Measurements from ENCODE around the gene NKX6-1.

The NKX6-1 gene

DNA sequence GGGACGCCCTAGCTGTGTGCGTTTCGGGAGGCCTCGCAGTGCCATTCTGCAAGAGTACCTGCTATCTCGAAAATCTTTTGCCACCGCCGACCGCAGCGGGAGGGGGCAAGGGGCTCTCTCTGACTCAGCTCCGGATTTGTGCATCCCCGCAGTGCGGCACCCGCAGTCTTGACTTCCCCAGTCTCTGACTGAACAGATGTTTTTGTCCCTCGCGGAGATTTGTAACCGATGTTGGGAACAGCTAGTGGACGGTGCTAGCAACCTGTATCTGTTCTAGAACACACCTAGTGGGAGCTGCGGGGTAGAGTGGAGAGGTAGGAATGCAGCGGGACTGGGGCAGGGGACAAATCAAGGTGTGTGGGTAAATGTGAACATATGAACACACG, 17.2 kb downstream of the NKX6-1 start:
- TF ChIP-seq JUND (IDR thresholded peaks at IDR 0.05; ENCODE audit: low read depth) = no peak
- no peak for DNase-seq (ENCODE audit: low read depth in 1 of 2, low spot score in 1 of 2)
- in situ Hi-C loops (cut with HindIII; ENCODE audit: low pct_unique_long_range_greater_than_20kb, low sequenced_read_pairs) = no loop called here

DNA sequence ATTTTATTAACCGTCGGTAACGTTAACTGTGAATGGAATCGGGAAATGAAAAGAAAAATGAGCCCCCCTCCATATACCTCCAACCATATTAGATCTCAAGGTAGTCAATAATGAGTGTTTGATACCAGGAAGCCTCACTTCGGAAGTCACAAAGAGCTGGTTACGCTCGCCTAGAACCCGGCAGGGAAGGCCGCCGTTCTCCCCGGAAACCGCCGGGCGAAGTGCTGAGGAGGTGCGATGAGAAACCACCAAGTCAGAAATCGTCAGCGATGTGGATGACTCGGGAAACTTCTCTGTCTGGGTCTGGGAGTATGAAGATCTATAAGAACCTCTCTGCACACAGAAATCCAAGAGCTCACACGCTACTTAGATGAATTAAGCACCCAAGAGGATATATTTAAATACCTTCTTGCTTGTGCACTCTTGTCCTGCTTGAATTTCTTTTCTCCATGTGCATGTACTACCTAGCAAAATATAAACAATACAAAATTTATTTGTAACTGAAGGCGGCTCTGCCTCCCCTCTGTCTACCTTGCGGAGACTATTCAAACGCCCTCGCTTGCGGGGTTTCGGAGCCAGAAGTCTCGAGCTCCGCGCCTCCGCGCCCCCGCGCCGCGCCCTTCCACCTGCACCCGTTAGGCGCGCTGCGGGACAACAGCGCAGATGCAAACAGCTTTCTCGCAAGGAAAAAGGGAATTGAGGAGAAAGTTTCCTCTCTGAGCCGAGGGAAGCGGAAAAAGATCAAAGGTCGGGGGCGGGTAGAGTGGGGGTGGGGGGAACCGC, 17.8 kb downstream of the NKX6-1 start:
- no peak for DNase-seq (ENCODE audit: low read depth in 1 of 2, low spot score in 1 of 2)
- no peak for TF ChIP-seq JUND (IDR thresholded peaks at IDR 0.05; ENCODE audit: low read depth)
- in situ Hi-C loops (cut with HindIII; ENCODE audit: low pct_unique_long_range_greater_than_20kb, low sequenced_read_pairs) = no loop called here

DNA sequence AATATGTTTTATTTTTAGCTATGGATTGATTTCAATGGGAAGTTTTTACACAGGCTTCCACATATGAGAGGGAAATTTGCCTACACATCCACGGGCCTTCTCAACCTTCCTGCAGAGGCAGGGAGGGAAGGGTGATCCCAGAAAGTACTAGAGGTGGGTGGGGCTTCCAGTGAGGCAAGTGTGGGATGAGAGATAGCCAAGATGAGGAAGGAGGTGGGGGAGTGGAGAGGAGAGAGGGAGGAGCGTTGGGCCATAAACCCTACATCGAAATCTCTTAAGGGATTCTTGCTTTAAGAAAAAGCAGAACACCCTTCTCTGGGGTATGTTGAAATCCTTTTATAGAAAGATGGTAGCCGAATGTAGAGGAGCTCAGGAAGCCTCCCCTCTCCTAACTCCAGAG, 19.0 kb downstream of the NKX6-1 start:
- DNase-seq (ENCODE audit: low read depth in 1 of 2, low spot score in 1 of 2) = no peak
- in situ Hi-C loops (cut with HindIII; ENCODE audit: low pct_unique_long_range_greater_than_20kb, low sequenced_read_pairs) = no loop called here
- no peak for TF ChIP-seq JUND (IDR thresholded peaks at IDR 0.05; ENCODE audit: low read depth)

DNA sequence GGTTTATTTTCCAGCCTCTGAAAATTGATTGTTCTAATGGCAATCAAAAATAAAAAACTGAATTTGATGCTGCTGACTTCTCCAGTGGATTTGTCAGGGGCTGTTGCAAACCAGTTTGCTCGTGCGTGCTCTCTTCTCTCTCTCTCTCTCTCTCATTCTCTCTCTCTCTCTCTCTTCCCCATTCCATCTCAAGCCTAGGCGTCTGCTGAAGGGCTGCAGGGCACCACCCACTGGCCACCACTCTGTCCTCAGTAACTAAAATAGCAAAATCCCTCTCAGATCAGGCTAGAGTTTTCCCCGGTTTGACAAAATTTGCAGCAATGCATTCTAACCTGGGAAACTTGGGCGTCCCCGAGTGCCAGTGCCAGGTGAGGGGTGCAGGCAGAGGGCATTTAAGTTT, 19.4 kb downstream of the NKX6-1 start:
- DNase-seq (ENCODE audit: low read depth in 1 of 2, low spot score in 1 of 2) = peak in 1 of 2 experiments; percentile 16
- TF ChIP-seq JUND (IDR thresholded peaks at IDR 0.05; ENCODE audit: low read depth) = no peak
- in situ Hi-C loops (cut with HindIII; ENCODE audit: low pct_unique_long_range_greater_than_20kb, low sequenced_read_pairs) = no loop called here

DNA sequence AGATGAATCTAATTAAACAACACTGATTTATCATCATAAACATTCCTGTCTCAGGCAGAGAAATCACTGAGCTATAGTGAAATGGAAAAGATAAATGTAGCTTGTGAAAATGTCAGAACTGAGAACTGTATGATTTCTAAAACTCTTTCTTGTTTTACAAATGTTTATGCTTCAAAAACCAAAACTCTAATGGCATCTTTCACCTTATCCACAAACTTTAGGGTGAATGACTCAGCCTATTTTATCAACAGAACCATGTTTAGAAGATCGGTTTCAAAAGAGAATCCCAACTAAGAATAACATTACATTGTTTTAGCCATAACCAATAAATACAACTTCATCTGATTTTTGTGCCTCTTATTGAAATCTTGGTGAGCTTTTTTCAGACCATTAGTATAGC, 21.4 kb downstream of the NKX6-1 start:
- in situ Hi-C loops (cut with HindIII; ENCODE audit: low pct_unique_long_range_greater_than_20kb, low sequenced_read_pairs) = no loop called here
- no peak for DNase-seq (ENCODE audit: low read depth in 1 of 2, low spot score in 1 of 2)
- no peak for TF ChIP-seq JUND (IDR thresholded peaks at IDR 0.05; ENCODE audit: low read depth)

DNA sequence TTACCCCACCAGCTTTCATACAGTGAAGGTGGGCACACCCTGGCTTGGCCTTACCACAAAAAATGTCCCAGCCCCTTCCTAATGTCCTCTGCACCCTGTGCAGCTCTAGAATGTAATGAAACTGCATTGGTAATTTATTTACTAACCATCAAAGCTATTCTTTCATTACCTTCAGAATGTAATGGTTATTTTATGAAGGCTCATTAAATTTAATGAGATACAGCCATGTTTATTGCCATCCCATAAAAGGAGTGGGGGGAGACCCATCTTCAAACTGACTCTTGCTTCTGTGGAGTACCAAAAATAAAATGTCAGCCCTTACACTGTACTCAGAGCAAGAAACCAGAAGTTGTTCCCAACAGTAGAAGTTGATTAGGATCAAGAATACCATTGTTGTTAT, 25.0 kb downstream of the NKX6-1 start:
- TF ChIP-seq JUND (IDR thresholded peaks at IDR 0.05; ENCODE audit: low read depth) = no peak
- in situ Hi-C loops (cut with HindIII; ENCODE audit: low pct_unique_long_range_greater_than_20kb, low sequenced_read_pairs) = no loop called here
- DNase-seq (ENCODE audit: low read depth in 1 of 2, low spot score in 1 of 2) = no peak

DNA sequence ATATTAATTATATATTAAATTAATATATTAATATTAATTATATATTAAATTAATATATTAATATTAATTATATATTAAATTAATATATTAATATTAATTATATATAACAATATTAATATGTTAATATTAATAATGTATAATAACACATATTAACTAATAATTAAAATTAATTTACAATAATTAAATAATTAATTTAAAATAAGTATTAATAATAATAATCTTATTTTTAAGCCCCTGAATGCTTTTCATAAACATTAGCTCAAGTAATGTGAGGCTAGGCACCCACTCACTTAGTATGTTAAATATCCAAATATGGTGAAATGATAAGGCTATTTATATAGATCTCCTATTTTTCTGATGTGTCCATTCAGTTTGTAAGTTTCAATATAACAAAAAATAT, 26.9 kb downstream of the NKX6-1 start:
- no peak for DNase-seq (ENCODE audit: low read depth in 1 of 2, low spot score in 1 of 2)
- in situ Hi-C loops (cut with HindIII; ENCODE audit: low pct_unique_long_range_greater_than_20kb, low sequenced_read_pairs) = no loop called here

DNA sequence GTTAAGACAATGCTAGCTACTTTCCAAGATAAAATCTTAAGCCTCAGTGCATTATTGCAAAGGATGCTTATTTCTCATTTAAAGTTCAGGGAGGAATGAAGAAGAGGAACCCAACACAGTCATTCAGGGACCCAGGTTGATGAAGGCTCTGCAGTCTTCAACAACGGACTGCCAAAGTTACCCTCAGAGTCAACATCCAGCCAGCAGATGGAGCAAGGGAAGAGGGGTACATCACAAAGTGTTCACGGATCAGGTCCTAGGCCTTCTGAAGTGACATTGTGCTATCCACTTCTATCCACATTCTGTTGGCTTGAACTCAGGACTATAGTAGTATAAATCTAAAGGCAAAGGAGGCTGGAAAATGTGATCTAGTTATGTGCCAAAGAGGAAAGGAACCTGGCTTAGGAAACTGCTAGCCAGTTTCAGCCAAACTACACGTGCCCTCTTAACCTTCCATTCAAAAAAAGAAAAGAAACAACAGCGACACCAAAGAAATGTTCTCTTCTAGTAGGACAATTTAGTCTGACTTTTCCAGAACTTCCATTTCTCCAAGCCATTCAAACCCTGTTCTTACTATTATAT, 28.8 kb downstream of the NKX6-1 start:
- in situ Hi-C loops (cut with HindIII; ENCODE audit: low pct_unique_long_range_greater_than_20kb, low sequenced_read_pairs) = no loop called here
- peak in 1 of 2 experiments; percentile 32 for DNase-seq (ENCODE audit: low read depth in 1 of 2, low spot score in 1 of 2)
- no peak for TF ChIP-seq JUND (IDR thresholded peaks at IDR 0.05; ENCODE audit: low read depth)

More for the DNA sequence above, 26.9 kb downstream of the NKX6-1 start:
- TF ChIP-seq JUND (IDR thresholded peaks at IDR 0.05; ENCODE audit: low read depth) = no peak

DNA sequence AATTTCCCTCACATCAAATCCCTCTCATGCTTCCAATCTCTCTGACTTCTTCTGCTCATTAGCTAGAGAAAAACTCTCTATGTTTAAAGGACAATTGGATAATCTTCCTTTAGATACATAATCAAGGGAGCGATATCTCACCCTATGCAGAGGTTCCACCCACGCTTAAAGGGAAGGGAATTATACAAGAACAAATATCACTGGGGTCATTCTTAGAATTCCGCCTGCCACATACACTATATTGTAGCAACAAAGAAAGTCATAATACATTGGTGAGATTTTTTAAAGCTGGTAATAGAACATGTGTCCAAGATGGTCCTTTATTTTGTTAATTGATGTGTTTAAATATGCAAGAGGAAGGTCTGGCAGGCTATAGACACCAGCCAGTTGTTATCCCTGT, 31.5 kb downstream of the NKX6-1 start:
- in situ Hi-C loops (cut with HindIII; ENCODE audit: low pct_unique_long_range_greater_than_20kb, low sequenced_read_pairs) = no loop called here
- TF ChIP-seq JUND (IDR thresholded peaks at IDR 0.05; ENCODE audit: low read depth) = no peak
- DNase-seq (ENCODE audit: low read depth in 1 of 2, low spot score in 1 of 2) = no peak

DNA sequence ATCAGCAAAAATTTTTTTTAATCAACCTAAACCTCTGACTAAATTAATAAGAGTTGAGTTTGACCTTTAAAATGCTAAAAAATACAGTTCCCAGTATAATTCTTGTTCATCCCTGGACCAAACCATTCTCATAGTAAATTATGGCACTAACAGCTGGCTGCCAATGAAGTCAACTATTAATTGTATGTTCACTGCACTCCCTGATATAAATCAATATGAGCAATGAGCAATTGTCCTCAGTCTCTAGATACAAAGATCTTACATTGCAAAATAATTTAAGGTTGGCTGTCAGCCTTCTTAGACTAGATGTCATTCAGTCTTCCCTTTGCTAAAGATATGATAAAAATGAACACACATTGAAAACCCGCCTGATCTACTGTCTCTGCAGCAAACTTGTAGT, 39.3 kb downstream of the NKX6-1 start:
- DNase-seq (ENCODE audit: low read depth in 1 of 2, low spot score in 1 of 2) = no peak
- no peak for TF ChIP-seq JUND (IDR thresholded peaks at IDR 0.05; ENCODE audit: low read depth)
- in situ Hi-C loops (cut with HindIII; ENCODE audit: low pct_unique_long_range_greater_than_20kb, low sequenced_read_pairs) = no loop called here

DNA sequence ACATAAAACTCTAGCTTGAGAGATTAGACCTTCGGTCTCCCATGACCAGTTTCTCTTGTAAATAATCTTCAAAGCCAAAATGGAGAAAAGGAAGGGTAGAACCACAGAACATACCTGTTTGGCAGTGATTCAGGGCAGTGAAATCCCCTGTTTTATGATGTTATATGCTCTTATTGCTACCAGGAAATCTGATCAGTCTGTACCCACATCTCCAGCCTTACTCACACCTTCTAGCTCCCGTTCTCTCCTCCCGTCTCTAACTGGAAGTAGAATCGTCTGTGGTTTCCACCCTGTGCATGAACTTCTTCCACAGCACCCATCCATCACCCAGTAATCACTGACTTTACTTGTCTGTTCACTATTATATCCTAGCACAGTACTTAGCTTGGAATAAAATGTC, 42.9 kb downstream of the NKX6-1 start:
- DNase-seq (ENCODE audit: low read depth in 1 of 2, low spot score in 1 of 2) = no peak
- TF ChIP-seq JUND (IDR thresholded peaks at IDR 0.05; ENCODE audit: low read depth) = no peak
- in situ Hi-C loops (cut with HindIII; ENCODE audit: low pct_unique_long_range_greater_than_20kb, low sequenced_read_pairs) = no loop called here

DNA sequence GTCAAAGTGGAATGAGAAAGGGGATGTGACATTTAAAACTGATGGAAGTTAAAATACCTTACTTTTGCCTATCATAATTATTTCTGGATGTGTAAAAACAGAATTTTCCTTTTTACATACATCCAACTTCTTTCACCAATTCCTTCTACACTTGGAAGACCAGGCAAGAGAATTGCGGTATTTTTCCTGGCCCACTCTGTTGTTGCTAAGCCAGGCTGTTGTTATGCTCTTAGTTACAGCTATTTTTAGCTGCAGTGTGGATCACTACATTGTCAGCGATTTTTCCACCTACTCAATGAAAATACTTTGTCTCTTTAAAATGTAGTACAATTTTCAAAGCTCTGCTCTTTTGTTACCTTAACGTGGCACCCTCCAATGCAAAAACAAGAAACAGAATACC, 43.4 kb downstream of the NKX6-1 start:
- in situ Hi-C loops (cut with HindIII; ENCODE audit: low pct_unique_long_range_greater_than_20kb, low sequenced_read_pairs) = no loop called here
- DNase-seq (ENCODE audit: low read depth in 1 of 2, low spot score in 1 of 2) = no peak
- no peak for TF ChIP-seq JUND (IDR thresholded peaks at IDR 0.05; ENCODE audit: low read depth)

DNA sequence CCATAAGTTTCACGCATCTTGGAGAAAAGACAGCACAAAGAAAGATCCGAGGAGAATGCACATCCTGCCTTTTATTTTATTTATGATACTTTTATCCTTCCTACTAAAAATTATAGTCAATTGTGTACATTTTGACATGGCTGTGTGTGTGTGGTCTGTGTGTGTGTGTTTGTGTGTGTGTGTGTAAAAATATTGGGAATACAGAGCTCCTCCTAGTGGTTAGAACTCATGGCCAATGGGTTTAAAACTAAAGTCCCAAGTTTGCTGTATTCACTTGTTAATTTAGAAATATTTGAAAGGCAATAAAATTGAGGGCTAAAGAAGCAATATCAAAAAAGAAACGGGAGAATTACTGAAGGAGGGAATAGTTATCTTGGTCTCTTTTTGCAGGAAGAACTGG, 47.5 kb downstream of the NKX6-1 start:
- peak in 1 of 2 experiments; percentile 26 for DNase-seq (ENCODE audit: low read depth in 1 of 2, low spot score in 1 of 2)
- in situ Hi-C loops (cut with HindIII; ENCODE audit: low pct_unique_long_range_greater_than_20kb, low sequenced_read_pairs) = no loop called here
- TF ChIP-seq JUND (IDR thresholded peaks at IDR 0.05; ENCODE audit: low read depth) = no peak

DNA sequence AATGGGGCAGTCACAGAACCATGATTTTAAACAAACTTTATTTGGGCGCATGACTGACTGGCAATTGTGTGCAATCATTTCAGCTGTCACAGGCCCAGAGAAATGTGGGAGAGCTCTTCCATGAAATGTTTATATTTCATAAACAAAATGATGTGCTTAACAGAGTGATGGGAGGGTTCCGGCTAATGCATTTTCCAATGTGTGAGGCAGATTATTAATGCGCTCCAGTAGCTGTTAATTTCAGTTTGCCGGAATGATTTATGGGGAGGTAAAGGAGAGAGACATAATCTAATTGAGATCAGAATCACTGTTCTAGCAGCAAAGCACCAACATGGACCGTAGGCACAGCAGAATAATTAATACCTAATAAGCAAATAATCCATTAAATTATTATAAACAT, 55.6 kb downstream of the NKX6-1 start:
- DNase-seq (ENCODE audit: low read depth in 1 of 2, low spot score in 1 of 2) = no peak
- TF ChIP-seq JUND (IDR thresholded peaks at IDR 0.05; ENCODE audit: low read depth) = no peak
- in situ Hi-C loops (cut with HindIII; ENCODE audit: low pct_unique_long_range_greater_than_20kb, low sequenced_read_pairs) = no loop called here
